ENCODE results near the gene SETD4. TPM values are rescaled to one million over a fixed set of nuclear protein-coding genes. Genes with fewer than 3 reads are reported as not detected.
A peak's percentile ranks its signal among the peaks of the same experiment; 100 is the strongest.

SETD4 gene
- total and polyA plus RNA-seq, 2 of the 4 experiments (the other 2 are of a cell fraction), result 9.5 to 11.4 TPM

GRCh38 chr21:36097427-36098181 is 37.3 kb upstream of the SETD4 start:
- no peak overlapping the region for H3K4me2 ChIP-seq (ENCODE audit: low read depth, low read length)
- H2AFZ ChIP-seq (replicated peaks; ENCODE audit: low read length, poor library complexity), result no peak overlapping the region
- H3K18ac ChIP-seq (ENCODE audit: low read depth, low read length), result no peak overlapping the region
- no peaks in the 10 kb centered on the region for H3K4me1 ChIP-seq (ENCODE audit: control insufficient read depth, insufficient read depth, low read length)
- no CpG with 5 or more reads among the region's 8 CpGs for WGBS, 2 experiments (ENCODE audit: extremely low coverage in 2 of 2, insufficient read length in 1 of 2)
- ChIA-PET CTCF (no interaction called here), POLR2A (ENCODE audit: unreplicated experiment) (no interaction called here)
- no peaks in the 10 kb centered on the region for H3K36me3 ChIP-seq (ENCODE audit: control insufficient read depth, insufficient read depth, low read length)
- H3K79me1 ChIP-seq (ENCODE audit: low read depth in 1 of 2, low read length in 2 of 2), result no peaks in the 10 kb centered on the region
- no peaks in the 10 kb centered on the region for H4K20me1 ChIP-seq (ENCODE audit: insufficient read depth, low read length)
- H3K9me3 ChIP-seq (ENCODE audit: control insufficient read depth, insufficient read depth, low read length), result peaks cover 11% of the 10 kb centered on the region
- in situ Hi-C loops (cut with MboI; ENCODE audit: low sequenced_read_pairs) (no loop called here), intact Hi-C loops (cut with micrococcal nuclease) (no loop called here), dilution Hi-C loops (cut with HindIII; ENCODE audit: low sequenced_read_pairs, unreplicated experiment) (no loop called here)
- H2BK20ac ChIP-seq (ENCODE audit: low read depth, low read length), result no peak overlapping the region
- H3K9me1 ChIP-seq (ENCODE audit: insufficient read depth, low read length), result no peaks in the 10 kb centered on the region
- no peak overlapping the region for H2AK5ac ChIP-seq (ENCODE audit: low read depth, low read length)
- no peak overlapping the region for H3K56ac ChIP-seq (ENCODE audit: extremely low read depth, insufficient read depth, low read length)
- H3K23ac ChIP-seq (ENCODE audit: low read depth, low read length), result no peak overlapping the region
- no peak overlapping the region for H3K4me3 ChIP-seq (ENCODE audit: insufficient read depth, low read depth, low read length)
- BruUV-seq (replicated peaks), result no TSS peak
- H4K91ac ChIP-seq (ENCODE audit: insufficient read depth, low read depth, low read length), result no peak overlapping the region
- DNase-seq (no peak), ATAC-seq (ENCODE audit: low read depth) (peak; percentile 65; the same call in 1 of the 2 replicates)
- no peak overlapping the region for H2BK5ac ChIP-seq (ENCODE audit: low read depth, low read length, poor library complexity, severe bottlenecking)
- H3K27me3 ChIP-seq (ENCODE audit: control insufficient read depth, insufficient read depth, low read length), result peaks cover 28% of the 10 kb centered on the region
- H3K9ac ChIP-seq (ENCODE audit: low read depth, low read length), result no peak overlapping the region
- no peak overlapping the region for H3K27ac ChIP-seq (ENCODE audit: insufficient read depth, low read length)
- no peak overlapping the region for H2BK120ac ChIP-seq (ENCODE audit: low read depth, low read length)
- no peak overlapping the region for H4K8ac ChIP-seq (ENCODE audit: low read depth in 2 of 2, low read length in 2 of 2)
- H2BK15ac ChIP-seq (ENCODE audit: low read depth, low read length), result no peak overlapping the region
- no peak overlapping the region for H2AK9ac ChIP-seq (replicated peaks; ENCODE audit: low read depth, low read length, poor library complexity)
- TF ChIP-seq CTCF (conservative IDR thresholded peaks at IDR 0.05; ENCODE audit: low read depth, low read length) (no peak), ELK1 (IDR thresholded peaks at IDR 0.05; ENCODE audit: borderline replicate concordance, low read depth, low read length) (no peak), SMC3 (IDR thresholded peaks at IDR 0.05; ENCODE audit: low read depth, low read length) (no peak), POLR2A (IDR thresholded peaks at IDR 0.05; ENCODE audit: low read depth, low read length) (no peak), MAFK (IDR thresholded peaks at IDR 0.05; ENCODE audit: low read depth, low read length) (no peak), MAZ (IDR thresholded peaks at IDR 0.05; ENCODE audit: borderline replicate concordance, low read depth, low read length) (no peak), RAD21 (IDR thresholded peaks at IDR 0.05; ENCODE audit: low read length) (no peak), RCOR1 (IDR thresholded peaks at IDR 0.05; ENCODE audit: insufficient replicate concordance, low read length) (no peak)
- no peak overlapping the region for H3K14ac ChIP-seq (replicated peaks; ENCODE audit: low read depth, low read length)
- H4K5ac ChIP-seq (ENCODE audit: low read depth, low read length), result no peak overlapping the region
- no peak overlapping the region for H3K4ac ChIP-seq (ENCODE audit: low read depth, low read length)

All from IMR-90 (cell line).